Breast epithelium (tissue), 4 donors: ENCODE data around the gene GIMAP4. TPM values are rescaled to one million over a fixed set of nuclear protein-coding genes. Genes with fewer than 3 reads are reported as not detected.

Experiments used
- DNase-seq, 2 donors: peaks; one replicate each; pipeline ENCODE4 v3.0.0-alpha.2; 2019; ENCODE audit warnings: low spot score in 2 of 2
- H3K27ac ChIP-seq, 2 donors: fragments of 200-600 bp; sonication (generic) in 1 of 2; one replicate each; pipeline ENCODE4 v1.5.1; 2016 to 2019; ENCODE audit warnings: mild to moderate bottlenecking in 1 of 2
- H3K27me3 ChIP-seq, 2 donors: fragments of 200-600 bp; sonication (generic) in 1 of 2; one replicate each; pipeline versions ENCODE4 v1.5.1 to v1.6.0; 2017 to 2019; ENCODE audit warnings: control low read depth in 1 of 2, mild to moderate bottlenecking in 1 of 2
- H3K36me3 ChIP-seq: fragments of 200-600 bp; one replicate; pipeline ENCODE4 v1.5.1; 2019
- H3K4me1 ChIP-seq, 2 donors: fragments of 200-600 bp; sonication (generic); one replicate each; pipeline ENCODE4 v1.5.1; 2016 to 2019; ENCODE audit warnings: control low read depth in 1 of 2
- H3K4me3 ChIP-seq, 3 donors: fragments of 200-600 bp; sonication (generic); 1 replicate in 2 of 3; 2 replicates in 1 of 3; pipeline ENCODE4 v1.5.1; 2016 to 2019; ENCODE audit warnings: mild to moderate bottlenecking in 3 of 3, moderate library complexity in 2 of 3
- H3K9me3 ChIP-seq, 2 donors: fragments of 200-600 bp; sonication (generic) in 1 of 2; one replicate each; pipeline ENCODE4 v1.5.1; 2016 to 2019; ENCODE audit warnings: control low read depth in 1 of 2
- POLR2A ChIP-seq: fragments of 450-650 bp; IDR thresholded peaks from one replicate; pipeline ENCODE4 v1.6.1; 2016; ENCODE audit warnings: antibody characterized with exemption, mild to moderate bottlenecking, moderate library complexity
- POLR2AphosphoS5 ChIP-seq, 3 donors: sonication (generic); formaldehyde crosslinking; IDR thresholded peaks; one replicate each; pipeline ENCODE4 v1.6.1; 2017; ENCODE audit warnings: antibody characterized with exemption in 3 of 3
- intact Hi-C: fragments of 100-400 bp; cut with DNase I; formaldehyde crosslinking; loops from one replicate; pipeline ENCODE4 v1.15.1; 2023; ENCODE audit warnings: low total_unique reads
- total RNA-seq, 3 donors: library from RNA; depleted of rRNA; stranded (reverse); fragments of >200 nt; gene quantifications; one replicate each; pipeline ENCODE4 v1.1.0, GENCODE V29; 2016
- TF ChIP-seq, protein P1 (sequence below), 3 donors: fragments of 450-650 bp; IDR thresholded peaks; one replicate each; pipeline ENCODE4 v1.5.1; 2016 to 2017; ENCODE audit warnings: antibody characterized with exemption in 3 of 3, mild to moderate bottlenecking in 3 of 3, moderate library complexity in 3 of 3

GIMAP4 gene
- total RNA-seq, 3 donors from 2014 or later, result 19.3 to 29.8 (median 29.2) TPM

DNA sequence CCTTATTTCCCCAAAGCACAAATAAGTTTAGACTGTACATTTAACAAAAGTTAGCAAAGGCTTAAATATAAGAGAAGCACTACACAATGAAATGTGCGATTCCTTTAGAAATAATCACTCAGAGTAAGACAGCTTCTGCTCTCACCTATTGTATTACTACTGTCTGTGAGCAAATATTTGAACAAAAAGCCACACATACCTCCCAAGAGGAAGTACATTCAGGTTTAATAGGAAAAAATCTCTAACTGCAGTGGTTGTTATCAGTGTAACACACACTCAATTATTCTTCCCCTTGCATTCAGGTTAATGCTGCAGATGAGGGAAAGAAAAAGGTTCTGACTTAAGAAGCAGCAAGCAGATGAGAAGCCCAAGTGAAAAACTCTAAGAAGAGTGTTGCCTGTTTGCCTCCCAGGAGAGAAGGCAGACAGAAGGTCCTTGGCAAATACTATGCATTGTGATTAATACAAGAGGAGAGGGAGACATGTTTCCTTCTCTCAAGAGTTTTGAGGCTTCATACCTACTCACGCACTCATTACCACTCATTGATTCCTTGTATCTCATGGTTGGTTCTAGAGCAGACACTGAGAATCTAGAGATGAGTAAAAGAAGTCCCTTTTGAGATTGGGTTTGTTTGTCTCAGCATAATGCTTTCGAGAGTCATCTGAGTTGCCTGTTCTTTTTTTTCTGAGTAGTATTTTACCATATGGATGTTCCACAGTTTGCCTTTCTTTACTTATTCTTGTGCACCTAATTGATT is 13.6 kb downstream of the GIMAP4 start:
- TF ChIP-seq POLR2AphosphoS5 (IDR thresholded peaks at IDR 0.05) (no peak), POLR2A (no peak)
- TF ChIP-seq, protein P1, sequence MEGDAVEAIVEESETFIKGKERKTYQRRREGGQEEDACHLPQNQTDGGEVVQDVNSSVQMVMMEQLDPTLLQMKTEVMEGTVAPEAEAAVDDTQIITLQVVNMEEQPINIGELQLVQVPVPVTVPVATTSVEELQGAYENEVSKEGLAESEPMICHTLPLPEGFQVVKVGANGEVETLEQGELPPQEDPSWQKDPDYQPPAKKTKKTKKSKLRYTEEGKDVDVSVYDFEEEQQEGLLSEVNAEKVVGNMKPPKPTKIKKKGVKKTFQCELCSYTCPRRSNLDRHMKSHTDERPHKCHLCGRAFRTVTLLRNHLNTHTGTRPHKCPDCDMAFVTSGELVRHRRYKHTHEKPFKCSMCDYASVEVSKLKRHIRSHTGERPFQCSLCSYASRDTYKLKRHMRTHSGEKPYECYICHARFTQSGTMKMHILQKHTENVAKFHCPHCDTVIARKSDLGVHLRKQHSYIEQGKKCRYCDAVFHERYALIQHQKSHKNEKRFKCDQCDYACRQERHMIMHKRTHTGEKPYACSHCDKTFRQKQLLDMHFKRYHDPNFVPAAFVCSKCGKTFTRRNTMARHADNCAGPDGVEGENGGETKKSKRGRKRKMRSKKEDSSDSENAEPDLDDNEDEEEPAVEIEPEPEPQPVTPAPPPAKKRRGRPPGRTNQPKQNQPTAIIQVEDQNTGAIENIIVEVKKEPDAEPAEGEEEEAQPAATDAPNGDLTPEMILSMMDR (IDR thresholded peaks at IDR 0.05), result no peak
- Histone ChIP-seq H3K9me3 (no peaks in the 10 kb centered on the region), H3K36me3 (no peaks in the 10 kb centered on the region), H3K4me1 (no peaks in the 10 kb centered on the region), H3K27ac (no peak overlapping the region), H3K27me3 (no peaks in the 10 kb centered on the region), H3K4me3 (no peak overlapping the region)
- no peak for DNase-seq
- intact Hi-C loops, result loop anchor here (5.0 kb wide), 1 partner anchor 789 kb away; no protein-coding TSS in a partner anchor

DNA sequence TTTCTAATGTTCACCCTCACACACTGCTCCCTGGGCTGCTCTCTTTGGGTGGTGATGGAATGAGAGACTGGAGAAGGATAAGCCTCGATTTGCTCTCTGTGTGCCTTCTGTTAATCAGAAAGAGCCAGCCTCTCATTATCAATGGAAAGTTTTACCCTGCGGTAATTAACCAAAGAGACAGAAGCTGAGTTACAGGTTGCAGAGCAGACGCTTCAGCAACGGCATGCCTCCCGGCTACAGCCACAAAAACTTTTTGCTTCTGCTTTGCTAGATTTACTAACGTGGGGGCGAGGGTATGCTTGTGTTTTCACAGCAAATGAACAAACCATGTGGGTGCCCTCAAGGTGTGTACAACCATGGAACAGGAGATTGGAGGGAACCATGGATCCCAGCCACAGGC is 18.0 kb downstream of the GIMAP4 start:
- Histone ChIP-seq H3K27me3 (no peaks in the 10 kb centered on the region), H3K4me3 (peak overlapping the region in 1 of 3 donors; percentile 8), H3K36me3 (no peaks in the 10 kb centered on the region), H3K4me1 (no peaks in the 10 kb centered on the region), H3K27ac (peak overlapping the region; percentile 36 to 75), H3K9me3 (no peaks in the 10 kb centered on the region)
- intact Hi-C loops, result no loop called here
- TF ChIP-seq POLR2A (no peak), POLR2AphosphoS5 (IDR thresholded peaks at IDR 0.05) (no peak)
- TF ChIP-seq, protein P1 (IDR thresholded peaks at IDR 0.05), result no peak
- no peak for DNase-seq

DNA sequence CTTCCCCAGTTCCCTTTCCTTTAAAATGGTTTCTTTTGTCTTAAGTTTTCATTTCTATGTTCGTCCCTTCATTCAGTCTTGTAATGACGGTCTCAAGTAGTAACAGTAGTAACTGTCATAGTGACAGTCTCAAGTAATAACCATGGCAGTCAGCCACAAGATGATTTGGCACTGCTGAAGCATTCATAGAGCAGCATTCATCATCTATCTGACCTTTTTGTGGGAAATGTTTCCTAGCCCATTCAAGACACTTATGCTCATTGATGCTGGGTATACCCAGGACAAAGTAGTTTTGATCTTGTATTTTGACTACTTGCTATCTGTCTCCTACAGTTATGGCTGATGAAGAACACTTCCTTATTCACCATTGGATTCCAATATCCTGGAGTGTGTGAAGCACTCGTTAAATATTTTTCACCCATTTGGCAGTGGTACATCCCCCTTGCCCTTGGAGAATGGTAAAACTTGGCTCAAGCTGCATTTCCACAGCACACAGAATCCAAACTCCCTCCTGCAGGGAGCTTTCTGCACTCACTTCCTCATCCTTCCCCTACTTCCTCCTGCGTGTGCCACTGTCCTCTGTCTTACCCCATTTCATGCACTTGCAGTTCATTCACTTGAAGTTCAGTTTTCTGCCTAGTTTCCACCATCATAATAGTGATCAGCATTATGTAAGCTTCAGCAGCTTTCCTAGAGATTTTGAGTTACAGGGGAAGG is 19.0 kb downstream of the GIMAP4 start:
- intact Hi-C loops, result no loop called here
- no peak overlapping the region for H3K4me3 ChIP-seq
- H3K9me3 ChIP-seq, result no peaks in the 10 kb centered on the region
- no peaks in the 10 kb centered on the region for H3K36me3 ChIP-seq
- no peaks in the 10 kb centered on the region for H3K4me1 ChIP-seq
- TF ChIP-seq, protein P1 (IDR thresholded peaks at IDR 0.05), result no peak
- TF ChIP-seq POLR2AphosphoS5 (IDR thresholded peaks at IDR 0.05) (no peak), POLR2A (no peak)
- no peak for DNase-seq
- H3K27me3 ChIP-seq, result no peaks in the 10 kb centered on the region
- H3K27ac ChIP-seq, result peak overlapping the region; percentile 59 to 75

DNA sequence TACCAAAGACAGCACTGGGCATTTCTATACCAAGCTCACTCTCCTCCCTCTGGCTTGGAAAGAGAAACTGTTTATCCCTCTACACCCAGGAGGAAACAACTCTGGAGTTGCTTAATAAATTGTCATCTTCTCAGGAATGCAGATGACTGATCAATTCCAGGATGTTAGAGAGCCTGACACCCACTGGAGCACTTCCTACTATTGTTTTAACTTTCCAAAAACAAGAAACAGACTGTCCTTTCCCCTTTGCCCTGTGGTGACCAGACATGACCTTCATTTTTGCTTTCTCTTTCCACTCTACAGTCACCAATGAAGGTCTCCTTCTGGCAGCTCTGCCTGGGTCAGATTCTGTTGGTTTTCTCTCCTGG is 19.6 kb downstream of the GIMAP4 start:
- Histone ChIP-seq H3K36me3 (no peaks in the 10 kb centered on the region), H3K27ac (peak overlapping the region; percentile 59 to 75), H3K27me3 (no peaks in the 10 kb centered on the region), H3K4me1 (no peaks in the 10 kb centered on the region), H3K4me3 (no peak overlapping the region), H3K9me3 (no peaks in the 10 kb centered on the region)
- TF ChIP-seq POLR2AphosphoS5 (IDR thresholded peaks at IDR 0.05) (peak in 1 of 3 donors; percentile 27), POLR2A (no peak)
- no peak for DNase-seq
- intact Hi-C loops, result loop anchor here (1.0 kb wide), 1 partner anchor 14 kb away; no protein-coding TSS in a partner anchor

DNA sequence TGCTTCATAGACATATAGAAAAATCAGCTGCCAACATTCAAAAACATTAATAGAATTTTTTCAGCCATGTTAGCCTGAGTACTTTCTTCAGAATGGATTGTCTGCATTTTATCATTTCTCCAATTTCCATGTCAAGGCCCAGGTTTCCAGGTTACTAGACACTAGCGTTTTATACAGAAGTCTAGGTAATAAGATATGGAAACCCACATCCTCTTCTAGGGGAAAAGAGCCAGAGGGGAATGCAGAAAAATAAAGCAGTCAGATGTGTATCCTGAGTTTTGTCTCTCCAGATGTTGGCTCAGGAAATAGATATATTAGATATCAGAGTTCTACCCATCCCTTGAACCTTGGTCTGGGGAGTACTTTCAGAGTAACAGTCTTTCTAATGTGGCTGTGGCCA is 20.4 kb downstream of the GIMAP4 start:
- peak overlapping the region; percentile 59 to 75 for H3K27ac ChIP-seq
- peaks cover 0 to 1% of the 10 kb centered on the region in 2 donors for H3K9me3 ChIP-seq
- no peaks in the 10 kb centered on the region for H3K27me3 ChIP-seq
- H3K4me3 ChIP-seq, result no peak overlapping the region
- H3K36me3 ChIP-seq, result no peaks in the 10 kb centered on the region
- H3K4me1 ChIP-seq, result no peaks in the 10 kb centered on the region
- TF ChIP-seq, protein P1 (IDR thresholded peaks at IDR 0.05), result no peak
- TF ChIP-seq POLR2AphosphoS5 (IDR thresholded peaks at IDR 0.05) (no peak), POLR2A (no peak)
- DNase-seq, result no peak
- intact Hi-C loops, result loop anchor here (1.0 kb wide), 1 partner anchor 15 kb away; no protein-coding TSS in a partner anchor
